ENCODE results near the gene PSMG1. TPM values are rescaled to one million over a fixed set of nuclear protein-coding genes. Genes with fewer than 3 reads are reported as not detected.

The PSMG1 gene
- total RNA-seq, 2 donors from 2014 or later = 41.2 to 78.1 TPM

DNA sequence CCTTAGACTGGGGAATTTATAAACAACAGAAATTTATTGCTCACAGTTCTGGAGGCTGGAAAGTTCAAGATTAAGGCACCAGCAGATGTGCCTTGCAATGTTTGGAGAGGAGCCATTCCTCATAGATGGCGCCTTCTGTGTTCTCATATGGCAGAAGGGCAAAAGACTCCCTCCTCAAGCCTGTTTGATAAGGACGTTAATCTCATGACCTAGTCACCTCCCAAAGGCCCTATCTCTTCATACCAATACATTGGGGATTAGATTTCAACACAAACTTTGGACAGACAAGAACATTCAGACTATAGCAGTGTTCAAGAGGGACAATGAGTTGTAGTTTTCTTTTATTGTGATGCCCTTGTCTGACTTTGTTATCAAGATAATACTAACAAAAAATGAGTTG lies 34.3 kb downstream of the PSMG1 start:
- intact Hi-C loops (cut with DNase I) = no loop called here
- DNase-seq = no peak
- no peak for TF ChIP-seq CTCF (IDR thresholded peaks at IDR 0.05)
- Histone ChIP-seq H3K4me3 (no peak overlapping the region), H3K9me3 (no peaks in the 10 kb centered on the region), H3K36me3 (no peaks in the 10 kb centered on the region), H3K9ac (ENCODE audit: low read depth in 2 of 2, low read length in 2 of 2) (no peak overlapping the region), H3K27ac (no peak overlapping the region), H3K27me3 (no peaks in the 10 kb centered on the region), H3K4me1 (no peaks in the 10 kb centered on the region)

- Histone ChIP-seq H3K36me3 (no peaks in the 10 kb centered on the region), H3K4me1 (no peaks in the 10 kb centered on the region), H3K4me3 (no peak overlapping the region), H3K9me3 (no peaks in the 10 kb centered on the region), H3K27ac (no peak overlapping the region), H3K9ac (ENCODE audit: low read depth in 2 of 2, low read length in 2 of 2) (no peak overlapping the region), H3K27me3 (no peaks in the 10 kb centered on the region)
- no peak for TF ChIP-seq CTCF (IDR thresholded peaks at IDR 0.05)
- intact Hi-C loops (cut with DNase I) = no loop called here
- no peak for DNase-seq
Measured at GRCh38 chr21:39144191-39144590, 39.1 kb downstream of the PSMG1 start.

GRCh38 chr21:39142972-39143371 lies 40.3 kb downstream of the PSMG1 start:
- intact Hi-C loops (cut with DNase I) = no loop called here
- Histone ChIP-seq H3K27ac (no peak overlapping the region), H3K27me3 (no peaks in the 10 kb centered on the region), H3K4me3 (no peak overlapping the region), H3K9ac (ENCODE audit: low read depth in 2 of 2, low read length in 2 of 2) (no peak overlapping the region), H3K36me3 (no peaks in the 10 kb centered on the region), H3K4me1 (no peaks in the 10 kb centered on the region), H3K9me3 (no peaks in the 10 kb centered on the region)
- no peak for TF ChIP-seq CTCF (IDR thresholded peaks at IDR 0.05)
- DNase-seq = no peak

GRCh38 chr21:39141502-39141901 lies 41.7 kb downstream of the PSMG1 start:
- Histone ChIP-seq H3K9me3 (no peaks in the 10 kb centered on the region), H3K4me1 (no peaks in the 10 kb centered on the region), H3K9ac (ENCODE audit: low read depth in 2 of 2, low read length in 2 of 2) (no peak overlapping the region), H3K27ac (no peak overlapping the region), H3K4me3 (no peak overlapping the region), H3K36me3 (no peaks in the 10 kb centered on the region), H3K27me3 (no peaks in the 10 kb centered on the region)
- intact Hi-C loops (cut with DNase I) = no loop called here
- no peak for TF ChIP-seq CTCF (IDR thresholded peaks at IDR 0.05)
- peak; percentile 41 for DNase-seq

GRCh38 chr21:39137248-39138178 lies 45.7 kb downstream of the PSMG1 start:
- no peak for DNase-seq
- Histone ChIP-seq H3K27me3 (no peaks in the 10 kb centered on the region), H3K4me3 (no peak overlapping the region), H3K27ac (no peak overlapping the region), H3K9ac (ENCODE audit: low read depth in 2 of 2, low read length in 2 of 2) (peak overlapping the region in 1 of 2 donors; percentile 7), H3K36me3 (no peaks in the 10 kb centered on the region), H3K9me3 (no peaks in the 10 kb centered on the region), H3K4me1 (no peaks in the 10 kb centered on the region)
- no peak for TF ChIP-seq CTCF (IDR thresholded peaks at IDR 0.05)
- intact Hi-C loops (cut with DNase I) = loop anchor here (5.0 kb wide), 1 partner anchor 630 kb away; no protein-coding TSS in a partner anchor

Measured in colonic mucosa (tissue), 4 donors.